NB4 (cell line): ENCODE results near the gene CREB3L1.
A peak's percentile ranks its signal among the peaks of the same experiment; 100 is the strongest.
"Not testable (repeated sequence)": the region's sequence is repeated elsewhere in the genome, so short reads cannot be mapped to it uniquely, and the experiment has no call there.

ENCODE experiments used
- DNase-seq: peaks from one replicate; pipeline ENCODE4 v3.0.0; 2010; ENCODE audit warnings: low read depth
- H3K4me3 ChIP-seq: one replicate; pipeline ENCODE4 v1.5.1; 2011; ENCODE audit warnings: mild to moderate bottlenecking, low read depth, low read length, moderate library complexity
- MYC ChIP-seq: IDR thresholded peaks from 2 replicates; pipeline ENCODE4 v1.6.1; 2011; ENCODE audit warnings: low read depth, low read length
- POLR2A ChIP-seq: IDR thresholded peaks from 2 replicates; pipeline ENCODE4 v1.6.1; 2011; ENCODE audit warnings: mild to moderate bottlenecking; ENCODE audit not compliant: insufficient read length; ENCODE audit errors: extremely low read depth
- TF ChIP-seq, protein P1 (sequence below): IDR thresholded peaks from one replicate; pipeline ENCODE4 v1.5.1; 2012; ENCODE audit warnings: low read depth, low read length
- TF ChIP-seq, protein P2 (sequence below): IDR thresholded peaks from 2 replicates; pipeline ENCODE4 v1.6.1; 2011; ENCODE audit warnings: low read depth, low read length

CREB3L1 gene

DNA sequence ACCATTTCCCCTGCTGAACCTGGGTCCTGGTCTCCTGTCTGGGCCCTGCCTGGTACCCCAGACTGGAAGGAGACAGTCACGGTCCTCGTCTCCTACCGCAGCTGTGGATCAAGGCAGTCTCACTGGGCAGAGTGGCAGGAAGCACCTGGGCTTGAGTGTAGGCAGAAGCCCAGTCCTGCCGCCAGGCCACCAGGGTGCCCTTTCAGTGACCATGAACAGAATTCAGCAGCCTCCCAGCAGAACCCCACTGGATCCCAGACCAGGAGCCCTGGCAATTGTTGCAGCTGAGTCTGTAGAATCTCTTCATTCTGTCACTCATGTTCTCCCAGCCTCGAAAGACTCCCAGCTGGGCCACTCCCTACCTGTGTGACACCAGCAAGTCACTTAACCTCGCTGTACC, 25.5 kb upstream of the CREB3L1 start:
- no peak overlapping the region for H3K4me3 ChIP-seq
- TF ChIP-seq POLR2A = no peak
- TF ChIP-seq, protein P1, sequence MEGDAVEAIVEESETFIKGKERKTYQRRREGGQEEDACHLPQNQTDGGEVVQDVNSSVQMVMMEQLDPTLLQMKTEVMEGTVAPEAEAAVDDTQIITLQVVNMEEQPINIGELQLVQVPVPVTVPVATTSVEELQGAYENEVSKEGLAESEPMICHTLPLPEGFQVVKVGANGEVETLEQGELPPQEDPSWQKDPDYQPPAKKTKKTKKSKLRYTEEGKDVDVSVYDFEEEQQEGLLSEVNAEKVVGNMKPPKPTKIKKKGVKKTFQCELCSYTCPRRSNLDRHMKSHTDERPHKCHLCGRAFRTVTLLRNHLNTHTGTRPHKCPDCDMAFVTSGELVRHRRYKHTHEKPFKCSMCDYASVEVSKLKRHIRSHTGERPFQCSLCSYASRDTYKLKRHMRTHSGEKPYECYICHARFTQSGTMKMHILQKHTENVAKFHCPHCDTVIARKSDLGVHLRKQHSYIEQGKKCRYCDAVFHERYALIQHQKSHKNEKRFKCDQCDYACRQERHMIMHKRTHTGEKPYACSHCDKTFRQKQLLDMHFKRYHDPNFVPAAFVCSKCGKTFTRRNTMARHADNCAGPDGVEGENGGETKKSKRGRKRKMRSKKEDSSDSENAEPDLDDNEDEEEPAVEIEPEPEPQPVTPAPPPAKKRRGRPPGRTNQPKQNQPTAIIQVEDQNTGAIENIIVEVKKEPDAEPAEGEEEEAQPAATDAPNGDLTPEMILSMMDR = no peak
- no peak for TF ChIP-seq MYC
- TF ChIP-seq, protein P2, sequence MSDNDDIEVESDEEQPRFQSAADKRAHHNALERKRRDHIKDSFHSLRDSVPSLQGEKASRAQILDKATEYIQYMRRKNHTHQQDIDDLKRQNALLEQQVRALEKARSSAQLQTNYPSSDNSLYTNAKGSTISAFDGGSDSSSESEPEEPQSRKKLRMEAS = no peak
- no peak for DNase-seq

DNA sequence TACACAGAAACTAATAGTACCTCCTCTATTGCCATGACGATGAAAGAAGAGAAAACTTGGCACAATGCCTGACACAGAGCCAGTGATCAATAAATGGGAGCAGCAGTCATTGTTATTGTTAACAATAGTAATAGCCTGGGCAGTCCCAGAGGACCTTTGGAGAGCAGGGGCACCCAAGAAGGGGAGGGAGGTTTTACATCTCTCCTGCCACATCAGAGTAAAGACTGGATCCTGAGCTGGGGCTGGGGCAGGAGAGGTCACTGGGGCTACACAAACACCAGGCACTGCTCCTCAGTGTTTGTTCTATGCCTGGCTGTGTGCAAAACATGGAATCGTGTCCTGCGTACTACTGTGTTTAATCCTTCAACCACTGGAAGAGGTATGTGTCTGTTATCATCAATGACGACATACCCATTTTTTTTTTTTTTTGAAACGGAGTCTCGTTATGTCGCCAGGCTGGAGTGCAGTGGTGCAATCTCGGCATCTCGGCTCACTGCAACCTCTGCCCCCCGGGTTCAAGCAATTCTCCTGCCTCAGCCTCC, 25.0 kb upstream of the CREB3L1 start:
- no peak for DNase-seq
- TF ChIP-seq MYC (no peak), POLR2A (no peak)
- TF ChIP-seq, protein P2 = no peak
- TF ChIP-seq, protein P1 = no peak
- H3K4me3 ChIP-seq = no peak overlapping the region

DNA sequence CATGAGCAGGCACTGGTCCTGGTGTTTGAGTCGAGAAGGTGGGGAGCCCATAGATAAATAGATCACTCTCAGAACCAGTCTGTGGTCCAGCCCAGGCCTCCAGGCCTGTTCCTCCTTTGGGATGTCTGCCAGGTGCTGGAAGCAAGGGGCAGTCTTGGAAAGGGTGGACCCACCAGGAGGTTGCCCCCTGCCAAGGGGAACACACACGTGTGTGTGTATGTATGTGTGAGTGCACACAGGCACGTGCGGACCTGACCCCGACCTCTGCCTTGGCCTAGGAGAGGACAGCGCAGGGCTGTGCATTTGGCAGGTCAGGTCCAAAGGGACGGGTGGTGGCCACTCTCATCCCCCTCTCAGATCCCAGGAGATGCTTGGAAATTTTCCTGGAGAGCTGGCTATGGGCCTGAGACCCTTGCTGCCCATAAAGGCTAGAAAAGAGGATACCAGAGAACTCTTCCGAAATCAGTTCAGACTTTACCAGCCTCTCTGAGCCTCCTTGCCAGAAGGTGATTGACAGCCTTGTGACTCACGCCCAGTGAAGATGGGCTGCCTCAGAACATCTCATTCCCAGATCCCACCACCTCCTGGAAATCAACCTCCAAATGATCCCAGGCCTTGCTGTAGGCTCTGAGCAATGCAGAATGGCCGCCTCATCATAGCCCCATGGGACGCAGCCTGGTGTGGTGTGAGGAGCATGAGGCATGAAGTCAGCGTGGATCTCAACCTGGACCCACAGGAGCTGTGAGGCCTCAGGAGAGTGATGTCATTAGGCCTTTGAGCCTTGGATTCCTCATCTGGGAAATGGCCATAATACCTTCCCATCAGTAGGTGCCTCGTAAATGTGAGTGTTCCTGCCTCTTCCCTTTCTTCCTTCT, 24.0 kb upstream of the CREB3L1 start:
- H3K4me3 ChIP-seq = no peak overlapping the region
- no peak for DNase-seq
- TF ChIP-seq POLR2A (no peak), MYC (no peak)
- TF ChIP-seq, protein P2 = no peak
- TF ChIP-seq, protein P1 = no peak

DNA sequence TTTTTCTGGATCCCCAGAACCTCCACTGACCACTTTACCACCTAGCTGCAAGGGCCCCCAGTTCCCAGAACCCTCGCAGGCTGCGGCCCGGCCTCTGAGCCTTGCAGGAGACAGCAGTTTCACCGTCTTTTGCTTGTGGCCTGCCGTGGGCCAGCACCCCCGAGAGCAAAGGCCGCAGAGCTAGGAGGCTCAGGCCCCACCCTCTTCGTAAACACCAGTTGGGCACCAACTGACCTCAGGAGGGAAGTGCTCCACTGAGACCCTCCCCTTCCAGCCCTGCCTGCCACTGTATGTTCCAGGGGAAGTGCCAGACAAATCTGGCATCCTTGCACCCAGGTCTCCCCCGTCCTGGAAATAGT, 23.4 kb upstream of the CREB3L1 start:
- no peak overlapping the region for H3K4me3 ChIP-seq
- DNase-seq = peak; percentile 53
- TF ChIP-seq, protein P1 = no peak
- no peak for TF ChIP-seq POLR2A
- no peak for TF ChIP-seq MYC
- TF ChIP-seq, protein P2 = no peak

DNA sequence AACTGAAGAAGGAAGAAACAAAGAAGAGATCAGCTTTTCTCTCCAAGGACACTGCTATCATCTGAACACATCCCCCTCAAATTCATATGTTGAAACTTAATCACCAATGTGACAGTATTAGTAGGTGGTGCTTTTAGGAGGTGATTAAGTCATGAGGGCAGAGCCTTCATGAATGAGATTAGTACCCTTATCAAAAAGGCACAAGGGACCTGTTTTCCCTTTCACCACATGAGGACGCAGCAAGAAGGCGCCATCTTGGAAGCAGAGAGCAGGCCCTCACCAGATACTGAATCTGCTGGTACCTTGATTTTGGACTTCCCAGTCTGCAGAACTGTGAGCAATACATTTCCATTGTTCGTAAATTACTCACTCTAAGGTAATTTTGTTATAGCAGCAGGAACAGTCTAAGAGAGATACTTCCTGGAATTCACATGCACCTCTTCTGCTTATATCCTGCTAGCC, 20.9 kb upstream of the CREB3L1 start:
- no peak overlapping the region for H3K4me3 ChIP-seq
- DNase-seq = no peak
- TF ChIP-seq POLR2A (no peak), MYC (no peak)
- TF ChIP-seq, protein P2 = no peak
- TF ChIP-seq, protein P1 = no peak

DNA sequence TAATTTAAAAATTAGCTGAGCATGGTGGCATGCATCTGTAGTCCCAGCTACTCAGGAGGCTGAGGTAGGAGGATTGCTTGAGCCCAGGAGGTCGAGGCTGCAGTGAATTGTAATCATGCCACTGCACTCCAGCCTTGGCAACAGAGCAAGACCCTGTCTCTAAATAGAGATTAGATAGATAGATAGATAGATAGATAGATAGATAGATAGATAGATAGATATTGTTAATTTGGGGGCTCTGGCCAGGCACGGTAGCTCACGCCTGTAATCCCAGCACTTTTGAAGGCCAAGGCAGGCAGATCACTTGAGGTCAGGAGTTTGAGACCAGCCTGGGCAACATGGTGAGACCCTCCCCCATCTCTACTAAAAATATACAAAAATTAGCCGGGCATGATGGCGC, 18.1 kb upstream of the CREB3L1 start:
- not testable (repeated sequence) for DNase-seq

More for the DNA sequence above, 18.1 kb upstream of the CREB3L1 start:
- H3K4me3 ChIP-seq = not testable (repeated sequence)
